ENCODE measurements around the gene JDP2.

DNA sequence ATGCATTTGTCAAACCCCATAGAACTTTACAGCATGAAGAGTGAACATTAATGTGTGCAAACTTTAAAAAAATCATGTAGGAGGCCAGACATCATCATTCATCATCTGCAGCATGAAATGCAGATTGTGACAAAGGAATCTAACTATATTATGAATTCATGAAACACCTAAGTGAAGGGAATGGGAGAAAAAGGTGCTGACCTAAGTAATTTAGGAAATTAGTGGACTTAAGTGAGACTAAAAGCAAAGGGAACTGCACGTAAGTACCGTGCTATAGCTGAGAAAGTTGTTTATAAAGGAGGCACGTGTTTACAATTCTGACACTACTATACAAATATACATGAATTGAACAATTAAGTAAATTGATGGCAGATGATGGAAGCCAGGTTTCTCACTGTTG is 37.6 kb upstream of the JDP2 start:
- TF ChIP-seq, protein P1, sequence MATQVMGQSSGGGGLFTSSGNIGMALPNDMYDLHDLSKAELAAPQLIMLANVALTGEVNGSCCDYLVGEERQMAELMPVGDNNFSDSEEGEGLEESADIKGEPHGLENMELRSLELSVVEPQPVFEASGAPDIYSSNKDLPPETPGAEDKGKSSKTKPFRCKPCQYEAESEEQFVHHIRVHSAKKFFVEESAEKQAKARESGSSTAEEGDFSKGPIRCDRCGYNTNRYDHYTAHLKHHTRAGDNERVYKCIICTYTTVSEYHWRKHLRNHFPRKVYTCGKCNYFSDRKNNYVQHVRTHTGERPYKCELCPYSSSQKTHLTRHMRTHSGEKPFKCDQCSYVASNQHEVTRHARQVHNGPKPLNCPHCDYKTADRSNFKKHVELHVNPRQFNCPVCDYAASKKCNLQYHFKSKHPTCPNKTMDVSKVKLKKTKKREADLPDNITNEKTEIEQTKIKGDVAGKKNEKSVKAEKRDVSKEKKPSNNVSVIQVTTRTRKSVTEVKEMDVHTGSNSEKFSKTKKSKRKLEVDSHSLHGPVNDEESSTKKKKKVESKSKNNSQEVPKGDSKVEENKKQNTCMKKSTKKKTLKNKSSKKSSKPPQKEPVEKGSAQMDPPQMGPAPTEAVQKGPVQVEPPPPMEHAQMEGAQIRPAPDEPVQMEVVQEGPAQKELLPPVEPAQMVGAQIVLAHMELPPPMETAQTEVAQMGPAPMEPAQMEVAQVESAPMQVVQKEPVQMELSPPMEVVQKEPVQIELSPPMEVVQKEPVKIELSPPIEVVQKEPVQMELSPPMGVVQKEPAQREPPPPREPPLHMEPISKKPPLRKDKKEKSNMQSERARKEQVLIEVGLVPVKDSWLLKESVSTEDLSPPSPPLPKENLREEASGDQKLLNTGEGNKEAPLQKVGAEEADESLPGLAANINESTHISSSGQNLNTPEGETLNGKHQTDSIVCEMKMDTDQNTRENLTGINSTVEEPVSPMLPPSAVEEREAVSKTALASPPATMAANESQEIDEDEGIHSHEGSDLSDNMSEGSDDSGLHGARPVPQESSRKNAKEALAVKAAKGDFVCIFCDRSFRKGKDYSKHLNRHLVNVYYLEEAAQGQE (IDR thresholded peaks at IDR 0.05; ENCODE audit: low read depth, low read length) = no peak
- TF ChIP-seq MXI1 (IDR thresholded peaks at IDR 0.05; ENCODE audit: low read depth, low read length) (no peak), RXRA (IDR thresholded peaks at IDR 0.05; ENCODE audit: borderline replicate concordance, low read depth) (no peak)
- TF ChIP-seq, protein P2, sequence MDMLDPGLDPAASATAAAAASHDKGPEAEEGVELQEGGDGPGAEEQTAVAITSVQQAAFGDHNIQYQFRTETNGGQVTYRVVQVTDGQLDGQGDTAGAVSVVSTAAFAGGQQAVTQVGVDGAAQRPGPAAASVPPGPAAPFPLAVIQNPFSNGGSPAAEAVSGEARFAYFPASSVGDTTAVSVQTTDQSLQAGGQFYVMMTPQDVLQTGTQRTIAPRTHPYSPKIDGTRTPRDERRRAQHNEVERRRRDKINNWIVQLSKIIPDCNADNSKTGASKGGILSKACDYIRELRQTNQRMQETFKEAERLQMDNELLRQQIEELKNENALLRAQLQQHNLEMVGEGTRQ (IDR thresholded peaks at IDR 0.05; ENCODE audit: borderline replicate concordance, low read depth, low read length) = no peak

All from SK-N-SH (cell line).